HG03159 (cell line): ENCODE data around the gene C1orf53.

Experiments
- ATAC-seq: cut with Tn5 transposase; IDR thresholded peaks from one replicate; pipeline ENCODE4 v1.9.1; 2021; ENCODE audit warnings: mild to moderate bottlenecking, moderate library complexity; ENCODE audit not compliant: unreplicated experiment

C1orf53 gene

GRCh38 chr1:197907846-197908616 is 5.6 kb downstream of the C1orf53 start:
- no peak for ATAC-seq

- ATAC-seq, result no peak
These were observed 6.3 kb downstream of the C1orf53 start for GRCh38 chr1:197908716-197909220.

GRCh38 chr1:197909384-197909783 is 7.0 kb downstream of the C1orf53 start:
- no peak for ATAC-seq

- no peak for ATAC-seq
These were observed 7.9 kb downstream of the C1orf53 start for GRCh38 chr1:197910120-197910991.

GRCh38 chr1:197911111-197911856 is 8.9 kb downstream of the C1orf53 start:
- no peak for ATAC-seq

GRCh38 chr1:197911857-197912696 is 9.6 kb downstream of the C1orf53 start:
- ATAC-seq, result no peak

- ATAC-seq, result no peak
These were observed 10.5 kb downstream of the C1orf53 start for GRCh38 chr1:197912739-197913494.

GRCh38 chr1:197913495-197914276 is 11.3 kb downstream of the C1orf53 start:
- ATAC-seq, result no peak

GRCh38 chr1:197914510-197914909 is 12.1 kb downstream of the C1orf53 start:
- no peak for ATAC-seq

- ATAC-seq, result no peak
These were observed 12.9 kb downstream of the C1orf53 start for GRCh38 chr1:197915260-197915861.

GRCh38 chr1:197915862-197916499 is 13.6 kb downstream of the C1orf53 start:
- ATAC-seq, result no peak

GRCh38 chr1:197916500-197916983 is 14.1 kb downstream of the C1orf53 start:
- ATAC-seq, result no peak

- no peak for ATAC-seq
These were observed 15.6 kb downstream of the C1orf53 start for GRCh38 chr1:197917805-197918651.

- no peak for ATAC-seq
These were observed 16.4 kb downstream of the C1orf53 start for GRCh38 chr1:197918807-197919345.

- ATAC-seq, result no peak
These were observed 17.1 kb downstream of the C1orf53 start for GRCh38 chr1:197919346-197920066.

GRCh38 chr1:197920067-197920396 is 17.6 kb downstream of the C1orf53 start:
- no peak for ATAC-seq
